Liver (tissue), 3 donors: ENCODE data around the gene CDC42EP3.

Source experiments
- CTCF ChIP-seq: fragments of 150-350 bp; IDR thresholded peaks from 2 replicates; pipeline ENCODE4 v1.5.1; 2017; ENCODE audit warnings: improper control_type of control experiment, low read depth, low read length; ENCODE audit not compliant: missing input control
- RAD21 ChIP-seq, 2 donors: IDR thresholded peaks; 2 replicates each; pipeline ENCODE4 v1.6.1; 2016; ENCODE audit warnings: antibody characterized with exemption in 2 of 2, mild to moderate bottlenecking in 2 of 2
- donor health status: healthy.
- donor health status: healthy.

GRCh38 chr2:37713258-37713700, 41.8 kb upstream of the CDC42EP3 start:
- TF ChIP-seq RAD21 (IDR thresholded peaks at IDR 0.05) (no peak), CTCF (no peak)
